Loucy (cell line): ENCODE measurements around the gene PDRG1.

ENCODE experiments used
- H2AFZ ChIP-seq: fragments of 200-600 bp; sonication (generic); 2 replicates; pipeline ENCODE4 v1.6.0; 2016; ENCODE audit warnings: antibody characterized with exemption, mild to moderate bottlenecking, low read length, moderate library complexity
- H3F3A ChIP-seq: fragments of 200-600 bp; 2 replicates; pipeline ENCODE4 v1.6.0; 2016; ENCODE audit warnings: antibody characterized with exemption, low read depth, mild to moderate bottlenecking
- H3K27me3 ChIP-seq: fragments of 200-600 bp; sonication (generic); 2 replicates; pipeline ENCODE4 v1.6.1; 2014; ENCODE audit warnings: low read length, mild to moderate bottlenecking; ENCODE audit not compliant: insufficient read depth, poor library complexity, severe bottlenecking
- H3K36me3 ChIP-seq: fragments of 200-600 bp; sonication (generic); 2 replicates; pipeline ENCODE4 v1.6.1; 2016; ENCODE audit warnings: low read length; ENCODE audit not compliant: insufficient read depth
- H3K4me1 ChIP-seq: fragments of 200-600 bp; sonication (generic); 2 replicates; pipeline ENCODE4 v1.5.1; 2014; ENCODE audit warnings: low read length, mild to moderate bottlenecking; ENCODE audit not compliant: insufficient read depth, poor library complexity, severe bottlenecking
- H3K4me2 ChIP-seq: fragments of 200-600 bp; sonication (generic); 2 replicates; pipeline ENCODE4 v1.6.0; 2014; ENCODE audit warnings: antibody characterized with exemption, low read length, low read depth, mild to moderate bottlenecking; ENCODE audit not compliant: poor library complexity, severe bottlenecking
- H3K4me3 ChIP-seq: fragments of 200-600 bp; sonication (generic); 2 replicates; pipeline ENCODE4 v1.5.1; 2014; ENCODE audit warnings: low read length, mild to moderate bottlenecking, mixed read lengths; ENCODE audit not compliant: poor library complexity, severe bottlenecking
- H3K79me2 ChIP-seq: fragments of 200-600 bp; sonication (generic); 2 replicates; pipeline ENCODE4 v1.6.1; 2014; ENCODE audit warnings: low read length; ENCODE audit not compliant: insufficient read depth
- H3K9ac ChIP-seq: fragments of 200-600 bp; sonication (generic); 2 replicates; pipeline ENCODE4 v1.6.0; 2014; ENCODE audit warnings: mild to moderate bottlenecking, low read depth, low read length, moderate library complexity; ENCODE audit not compliant: poor library complexity, severe bottlenecking
- H3K9me2 ChIP-seq: fragments of 200-600 bp; sonication (generic); replicated peaks from 2 replicates; pipeline ENCODE4 v1.6.1; 2016; ENCODE audit warnings: low read depth, low read length, mixed read lengths
- H3K9me3 ChIP-seq: fragments of 200-600 bp; sonication (generic); 2 replicates; pipeline ENCODE4 v1.6.1; 2014; ENCODE audit warnings: mild to moderate bottlenecking, antibody characterized with exemption, low read length, low read depth; ENCODE audit not compliant: insufficient read depth
- H4K20me1 ChIP-seq: fragments of 200-600 bp; sonication (generic); 2 replicates; pipeline ENCODE4 v1.6.0; 2014; ENCODE audit warnings: antibody characterized with exemption, low read length, mild to moderate bottlenecking; ENCODE audit not compliant: insufficient read depth, poor library complexity, severe bottlenecking
- EZH2phosphoT487 ChIP-seq: fragments of 200-600 bp; IDR thresholded peaks from 2 replicates; pipeline ENCODE4 v1.6.1; 2018; ENCODE audit warnings: antibody characterized with exemption, mild to moderate bottlenecking, moderate library complexity, borderline replicate concordance
- TF ChIP-seq, protein P1 (sequence below): fragments of 200-600 bp; sonication (generic); conservative IDR thresholded peaks from 2 replicates; pipeline ENCODE4 v1.5.1; 2014; ENCODE audit warnings: mild to moderate bottlenecking, antibody characterized with exemption, low read length

Gene PDRG1

GRCh38 chr20:31937820-31938219 is 14.0 kb downstream of the PDRG1 start:
- Histone ChIP-seq H3K4me2 (no peak overlapping the region), H3K9ac (no peak overlapping the region), H3K36me3 (peaks cover 6% of the 10 kb centered on the region; the same call in 1 of the 2 replicates), H3K9me3 (no peaks in the 10 kb centered on the region), H3F3A (no peaks in the 10 kb centered on the region), H2AFZ (no peak overlapping the region), H4K20me1 (no peaks in the 10 kb centered on the region), H3K4me3 (no peak overlapping the region), H3K4me1 (no peaks in the 10 kb centered on the region), H3K9me2 (no peaks in the 10 kb centered on the region), H3K27me3 (no peaks in the 10 kb centered on the region), H3K79me2 (no peaks in the 10 kb centered on the region)
- TF ChIP-seq, protein P1, sequence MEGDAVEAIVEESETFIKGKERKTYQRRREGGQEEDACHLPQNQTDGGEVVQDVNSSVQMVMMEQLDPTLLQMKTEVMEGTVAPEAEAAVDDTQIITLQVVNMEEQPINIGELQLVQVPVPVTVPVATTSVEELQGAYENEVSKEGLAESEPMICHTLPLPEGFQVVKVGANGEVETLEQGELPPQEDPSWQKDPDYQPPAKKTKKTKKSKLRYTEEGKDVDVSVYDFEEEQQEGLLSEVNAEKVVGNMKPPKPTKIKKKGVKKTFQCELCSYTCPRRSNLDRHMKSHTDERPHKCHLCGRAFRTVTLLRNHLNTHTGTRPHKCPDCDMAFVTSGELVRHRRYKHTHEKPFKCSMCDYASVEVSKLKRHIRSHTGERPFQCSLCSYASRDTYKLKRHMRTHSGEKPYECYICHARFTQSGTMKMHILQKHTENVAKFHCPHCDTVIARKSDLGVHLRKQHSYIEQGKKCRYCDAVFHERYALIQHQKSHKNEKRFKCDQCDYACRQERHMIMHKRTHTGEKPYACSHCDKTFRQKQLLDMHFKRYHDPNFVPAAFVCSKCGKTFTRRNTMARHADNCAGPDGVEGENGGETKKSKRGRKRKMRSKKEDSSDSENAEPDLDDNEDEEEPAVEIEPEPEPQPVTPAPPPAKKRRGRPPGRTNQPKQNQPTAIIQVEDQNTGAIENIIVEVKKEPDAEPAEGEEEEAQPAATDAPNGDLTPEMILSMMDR: no peak
- no peak for TF ChIP-seq EZH2phosphoT487

- no peaks in the 10 kb centered on the region for H3K9me2 ChIP-seq
- H3K4me2 ChIP-seq: no peak overlapping the region
- no peaks in the 10 kb centered on the region for H3K9me3 ChIP-seq
- H3K27me3 ChIP-seq: no peaks in the 10 kb centered on the region
- TF ChIP-seq, protein P1: no peak
- no peak for TF ChIP-seq EZH2phosphoT487
- no peak overlapping the region for H2AFZ ChIP-seq
- H3K36me3 ChIP-seq: no peaks in the 10 kb centered on the region
- no peaks in the 10 kb centered on the region for H3K79me2 ChIP-seq
- H3K4me3 ChIP-seq: no peak overlapping the region
- no peaks in the 10 kb centered on the region for H3K4me1 ChIP-seq
- H4K20me1 ChIP-seq: no peaks in the 10 kb centered on the region
- no peaks in the 10 kb centered on the region for H3F3A ChIP-seq
- no peak overlapping the region for H3K9ac ChIP-seq
Measured at GRCh38 chr20:31936420-31936819, 15.4 kb downstream of the PDRG1 start.

DNA sequence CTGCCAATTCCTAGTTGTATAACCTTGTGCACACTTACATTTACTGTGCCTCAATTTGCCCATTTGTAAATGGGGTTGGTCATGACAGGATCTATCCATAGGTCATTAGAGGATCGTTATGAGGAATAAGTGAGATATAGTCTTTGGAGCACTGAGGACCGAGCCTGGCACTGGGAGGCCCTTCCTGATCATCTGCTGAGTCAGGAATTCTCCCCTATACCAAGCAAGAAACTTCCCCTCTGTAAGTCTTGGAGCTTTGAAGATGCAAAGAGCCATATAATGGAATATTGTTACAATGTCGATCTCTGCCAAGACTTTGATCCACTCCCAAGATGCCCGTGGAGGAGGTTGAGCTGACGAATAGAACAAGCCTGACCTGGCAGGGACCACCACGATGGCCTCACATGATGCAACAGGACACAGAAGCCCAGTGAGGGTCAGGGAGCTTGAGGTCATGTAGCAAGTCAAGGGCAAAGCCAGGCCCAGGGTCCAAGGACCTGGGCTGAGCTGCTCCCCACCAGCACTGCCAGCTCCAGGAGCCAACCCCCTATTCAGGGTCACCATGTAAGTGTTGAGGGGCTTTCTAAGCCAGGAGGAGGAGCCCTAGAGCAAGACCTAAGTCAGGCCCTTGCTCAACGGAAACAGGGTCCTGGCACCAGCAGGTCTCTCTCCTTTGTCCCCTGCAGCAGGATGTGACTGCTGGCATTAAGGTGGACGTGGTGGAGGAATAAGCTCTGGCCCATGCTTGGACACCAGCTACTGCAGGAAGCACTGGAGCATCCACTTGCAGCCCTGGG is 16.7 kb downstream of the PDRG1 start:
- no peaks in the 10 kb centered on the region for H3K36me3 ChIP-seq
- H4K20me1 ChIP-seq: no peaks in the 10 kb centered on the region
- no peak overlapping the region for H3K9ac ChIP-seq
- H3K9me2 ChIP-seq: no peaks in the 10 kb centered on the region
- H3K4me2 ChIP-seq: no peak overlapping the region
- H3K9me3 ChIP-seq: no peaks in the 10 kb centered on the region
- no peaks in the 10 kb centered on the region for H3K4me1 ChIP-seq
- no peak overlapping the region for H2AFZ ChIP-seq
- no peak for TF ChIP-seq EZH2phosphoT487
- TF ChIP-seq, protein P1: peak; percentile 46
- no peak overlapping the region for H3K4me3 ChIP-seq
- no peaks in the 10 kb centered on the region for H3K27me3 ChIP-seq
- H3F3A ChIP-seq: no peaks in the 10 kb centered on the region
- no peaks in the 10 kb centered on the region for H3K79me2 ChIP-seq
